ENCODE data around the gene FLRT2.

The FLRT2 gene

GRCh38 chr14:85566603-85567002 is 36.7 kb downstream of the FLRT2 start:
- no peak for DNase-seq

GRCh38 chr14:85572011-85572410 is 42.1 kb downstream of the FLRT2 start:
- no peak for DNase-seq

GRCh38 chr14:85572845-85573244 is 42.9 kb downstream of the FLRT2 start:
- DNase-seq = no peak

- no peak for DNase-seq
Observed at GRCh38 chr14:85573406-85573805, 43.5 kb downstream of the FLRT2 start.

GRCh38 chr14:85574853-85575616 is 45.1 kb downstream of the FLRT2 start:
- DNase-seq = no peak

GRCh38 chr14:85575617-85575898 is 45.6 kb downstream of the FLRT2 start:
- no peak for DNase-seq

- no peak for DNase-seq
Observed at GRCh38 chr14:85576218-85576617, 46.3 kb downstream of the FLRT2 start.

- DNase-seq = no peak
Observed at GRCh38 chr14:85576848-85577542, 47.1 kb downstream of the FLRT2 start.

GRCh38 chr14:85577543-85578114 is 47.7 kb downstream of the FLRT2 start:
- no peak for DNase-seq

GRCh38 chr14:85578357-85578756 is 48.4 kb downstream of the FLRT2 start:
- no peak for DNase-seq

GRCh38 chr14:85578930-85579329 is 49.0 kb downstream of the FLRT2 start:
- DNase-seq = no peak

GRCh38 chr14:85579942-85580341 is 50.0 kb downstream of the FLRT2 start:
- DNase-seq = no peak

GRCh38 chr14:85580536-85581140 is 50.7 kb downstream of the FLRT2 start:
- DNase-seq = no peak

- no peak for DNase-seq
Observed at GRCh38 chr14:85581691-85582090, 51.7 kb downstream of the FLRT2 start.

GRCh38 chr14:85583380-85583779 is 53.4 kb downstream of the FLRT2 start:
- no peak for DNase-seq

- DNase-seq = no peak
Observed at GRCh38 chr14:85584481-85584880, 54.5 kb downstream of the FLRT2 start.

- no peak for DNase-seq
Observed at GRCh38 chr14:85587151-85587711, 57.3 kb downstream of the FLRT2 start.

- DNase-seq = no peak
Observed at GRCh38 chr14:85590784-85591183, 60.8 kb downstream of the FLRT2 start.

- DNase-seq = no peak
Observed at GRCh38 chr14:85594217-85594616, 64.3 kb downstream of the FLRT2 start.

GRCh38 chr14:85595981-85596380 is 66.0 kb downstream of the FLRT2 start:
- no peak for DNase-seq

- DNase-seq = no peak
Observed at GRCh38 chr14:85596562-85596961, 66.6 kb downstream of the FLRT2 start.

- no peak for DNase-seq
Observed at GRCh38 chr14:85597701-85598100, 67.8 kb downstream of the FLRT2 start.

GRCh38 chr14:85599939-85600338 is 70.0 kb downstream of the FLRT2 start:
- DNase-seq = no peak

GRCh38 chr14:85601246-85601645 is 71.3 kb downstream of the FLRT2 start:
- DNase-seq = no peak

All from stimulated activated naive CD4-positive, alpha-beta T cell treated with Interleukin-2 at 50 U/mL for 16 hours (primary cell).